ENCODE measurements around the gene CHCHD6.

The CHCHD6 gene

GRCh38 chr3:126936853-126937425 is 232.9 kb downstream of the CHCHD6 start:
- no peak overlapping the region for H3K27ac ChIP-seq
- no peaks in the 10 kb centered on the region for H3K27me3 ChIP-seq
- no peak overlapping the region for H3K4me3 ChIP-seq
- peaks cover 0 to 14% (median 2%) of the 10 kb centered on the region in 4 donors for H3K4me1 ChIP-seq
- no peaks in the 10 kb centered on the region for H3K36me3 ChIP-seq
- intact Hi-C loops (cut with DNase I; ENCODE audit: low total_unique reads) = no loop called here
- TF ChIP-seq, protein P1, sequence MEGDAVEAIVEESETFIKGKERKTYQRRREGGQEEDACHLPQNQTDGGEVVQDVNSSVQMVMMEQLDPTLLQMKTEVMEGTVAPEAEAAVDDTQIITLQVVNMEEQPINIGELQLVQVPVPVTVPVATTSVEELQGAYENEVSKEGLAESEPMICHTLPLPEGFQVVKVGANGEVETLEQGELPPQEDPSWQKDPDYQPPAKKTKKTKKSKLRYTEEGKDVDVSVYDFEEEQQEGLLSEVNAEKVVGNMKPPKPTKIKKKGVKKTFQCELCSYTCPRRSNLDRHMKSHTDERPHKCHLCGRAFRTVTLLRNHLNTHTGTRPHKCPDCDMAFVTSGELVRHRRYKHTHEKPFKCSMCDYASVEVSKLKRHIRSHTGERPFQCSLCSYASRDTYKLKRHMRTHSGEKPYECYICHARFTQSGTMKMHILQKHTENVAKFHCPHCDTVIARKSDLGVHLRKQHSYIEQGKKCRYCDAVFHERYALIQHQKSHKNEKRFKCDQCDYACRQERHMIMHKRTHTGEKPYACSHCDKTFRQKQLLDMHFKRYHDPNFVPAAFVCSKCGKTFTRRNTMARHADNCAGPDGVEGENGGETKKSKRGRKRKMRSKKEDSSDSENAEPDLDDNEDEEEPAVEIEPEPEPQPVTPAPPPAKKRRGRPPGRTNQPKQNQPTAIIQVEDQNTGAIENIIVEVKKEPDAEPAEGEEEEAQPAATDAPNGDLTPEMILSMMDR (IDR thresholded peaks at IDR 0.05) = no peak
- peak in 1 of 2 donors; percentile 12 for DNase-seq
- H3K9me3 ChIP-seq = no peaks in the 10 kb centered on the region

GRCh38 chr3:126937533-126937932 is 233.5 kb downstream of the CHCHD6 start:
- Histone ChIP-seq H3K4me1 (peaks cover 0 to 8% (median 2%) of the 10 kb centered on the region in 4 donors), H3K27me3 (no peaks in the 10 kb centered on the region), H3K9me3 (no peaks in the 10 kb centered on the region), H3K4me3 (no peak overlapping the region), H3K36me3 (no peaks in the 10 kb centered on the region), H3K27ac (no peak overlapping the region)
- TF ChIP-seq, protein P1 (IDR thresholded peaks at IDR 0.05) = no peak
- intact Hi-C loops (cut with DNase I; ENCODE audit: low total_unique reads) = no loop called here
- DNase-seq = peak; percentile 0 to 47

DNA sequence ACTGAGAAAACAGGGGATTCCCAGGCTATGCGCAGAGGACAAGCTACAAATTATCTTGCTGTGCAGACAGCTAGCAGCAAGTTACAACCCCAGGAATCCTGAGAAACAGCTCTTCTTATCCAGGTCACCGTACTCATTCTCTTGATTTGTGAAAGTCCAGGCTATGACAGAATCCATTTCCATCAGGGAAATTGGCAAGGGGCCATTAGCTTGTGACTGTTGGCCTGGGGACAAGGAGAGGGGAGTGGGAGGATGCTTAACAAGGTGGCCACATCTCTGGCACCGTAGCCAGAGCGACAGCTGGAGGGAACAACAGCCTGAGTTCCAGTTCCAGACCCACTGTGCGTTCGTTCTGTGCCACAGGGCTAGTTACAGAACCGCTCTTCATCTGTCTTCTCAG is 233.9 kb downstream of the CHCHD6 start:
- peaks cover 0 to 4% (median 2%) of the 10 kb centered on the region in 4 donors for H3K4me1 ChIP-seq
- no peaks in the 10 kb centered on the region for H3K9me3 ChIP-seq
- TF ChIP-seq, protein P1 (IDR thresholded peaks at IDR 0.05) = no peak
- H3K27ac ChIP-seq = no peak overlapping the region
- no peak overlapping the region for H3K4me3 ChIP-seq
- H3K36me3 ChIP-seq = no peaks in the 10 kb centered on the region
- intact Hi-C loops (cut with DNase I; ENCODE audit: low total_unique reads) = no loop called here
- peak; percentile 18 to 27 for DNase-seq
- no peaks in the 10 kb centered on the region for H3K27me3 ChIP-seq

GRCh38 chr3:126938520-126939337 is 234.7 kb downstream of the CHCHD6 start:
- Histone ChIP-seq H3K27ac (no peak overlapping the region), H3K36me3 (no peaks in the 10 kb centered on the region), H3K4me3 (no peak overlapping the region), H3K9me3 (no peaks in the 10 kb centered on the region), H3K27me3 (no peaks in the 10 kb centered on the region), H3K4me1 (peaks cover 0 to 4% (median 2%) of the 10 kb centered on the region in 4 donors)
- intact Hi-C loops (cut with DNase I; ENCODE audit: low total_unique reads) = no loop called here
- TF ChIP-seq, protein P1 (IDR thresholded peaks at IDR 0.05) = no peak
- peak; percentile 12 to 35 for DNase-seq

DNA sequence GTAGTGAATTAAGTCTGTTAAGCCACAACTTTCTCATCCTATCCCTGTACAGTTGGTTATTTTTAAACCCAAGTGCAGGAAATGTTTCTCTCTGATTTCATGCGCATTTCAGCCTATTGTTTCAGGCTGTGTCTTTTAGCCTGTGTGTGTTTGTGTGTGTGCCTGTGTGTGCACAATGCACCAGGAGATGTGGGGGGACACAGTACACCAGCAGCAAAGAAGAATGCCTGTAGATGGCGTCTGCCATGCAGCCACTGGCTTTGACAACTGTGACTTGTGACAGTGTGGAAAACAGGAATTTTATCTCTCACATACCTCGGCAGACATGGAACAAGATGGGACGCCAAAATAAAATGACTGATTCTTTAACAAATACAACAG is 235.3 kb downstream of the CHCHD6 start:
- intact Hi-C loops (cut with DNase I; ENCODE audit: low total_unique reads) = no loop called here
- TF ChIP-seq, protein P1 (IDR thresholded peaks at IDR 0.05) = no peak
- Histone ChIP-seq H3K36me3 (no peaks in the 10 kb centered on the region), H3K4me1 (peaks cover 0 to 4% (median 2%) of the 10 kb centered on the region in 4 donors), H3K4me3 (no peak overlapping the region), H3K27me3 (no peaks in the 10 kb centered on the region), H3K27ac (no peak overlapping the region), H3K9me3 (no peaks in the 10 kb centered on the region)
- no peak for DNase-seq
